HepG2 (cell line): Measurements from ENCODE around the gene ASTN2. TPM values are rescaled to one million over a fixed set of nuclear protein-coding genes. Genes with fewer than 3 reads are reported as not detected.

Experiments
- ATAC-seq: fragments of 200-7000 bp; cut with Tn5 transposase; 3 replicates; pipeline ENCODE4 v1.9.1; 2020; ENCODE audit warnings: mild to moderate bottlenecking, moderate library complexity
- BruUV-seq: library from RNA; stranded (reverse); fragments of 400-500 nt; replicated peaks from 2 replicates; lab custom pipeline; 2021; lab: Mats Ljungman, UMichigan
- CTCF ChIA-PET: fragments of 300-600 bp; formaldehyde crosslinking; extraction: SDS; loops from one replicate; lab custom pipeline; 2021; ENCODE audit warnings: low total read pairs, inconsistent platforms, low intra/inter-chr PET ratio; lab: Yijun Ruan, JAX
- POLR2A ChIA-PET: fragments of 350-600 bp; sonication (Branson Sonifier 250); formaldehyde crosslinking; loops from one replicate; lab custom pipeline; 2020; ENCODE audit warnings: antibody characterized with exemption, inconsistent platforms; lab: Yijun Ruan, JAX
- DNase-seq: peaks from one replicate; pipeline ENCODE4 v3.0.0-alpha.2; 2015; ENCODE audit warnings: low spot score
- FAIRE-seq: peaks from 3 replicates; lab custom pipeline; 2011; peaks lifted over from hg19 to GRCh38; lab: Jason Lieb, UNC
- H2AFZ ChIP-seq: one replicate; pipeline ENCODE4 v1.6.1; 2011; ENCODE audit warnings: low read length, inconsistent platforms
- H3K27ac ChIP-seq: fragments of 300-600 bp; 3 replicates; pipeline ENCODE4 v1.8.0; 2011; ENCODE audit warnings: mixed run types, mild to moderate bottlenecking, mixed read lengths, low read length, inconsistent platforms; ENCODE audit not compliant: insufficient read depth; ENCODE audit errors: extremely low read length
- H3K27me3 ChIP-seq, 2 experiments: fragments of 200-600 bp in 1 of 2; 2 replicates in 1 of 2; 3 replicates in 1 of 2; pipeline versions ENCODE4 v1.6.0 to v1.8.0; 2011; ENCODE audit warnings: low read length in 2 of 2, mild to moderate bottlenecking in 2 of 2, moderate library complexity in 2 of 2, inconsistent platforms in 1 of 2; ENCODE audit not compliant: insufficient read depth in 2 of 2, control insufficient read depth in 1 of 2
- H3K36me3 ChIP-seq, 2 experiments: fragments of 200-600 bp in 1 of 2; replicated peaks in 1 of 2; 2 replicates in 1 of 2; 3 replicates in 1 of 2; pipeline versions ENCODE4 v1.5.1 to v1.8.0; 2011; ENCODE audit warnings: low read length in 2 of 2, inconsistent platforms in 1 of 2; ENCODE audit not compliant: insufficient read depth in 2 of 2, control insufficient read depth in 1 of 2
- H3K4me1 ChIP-seq: 2 replicates; pipeline ENCODE4 v1.5.1; 2012; ENCODE audit warnings: low read length, inconsistent platforms; ENCODE audit not compliant: insufficient read depth
- H3K4me2 ChIP-seq: 2 replicates; pipeline ENCODE4 v1.6.0; 2011; ENCODE audit warnings: low read depth, low read length, inconsistent platforms
- H3K4me3 ChIP-seq, 3 experiments: fragments of 200-600 bp in 1 of 3; sonication (generic), shearing (Covaris generic) in 1 of 3; replicated peaks in 1 of 3; 2 replicates each; pipeline ENCODE4 v1.5.1; 2011 to 2016; ENCODE audit warnings: low read length in 3 of 3, inconsistent platforms in 2 of 3, low read depth in 2 of 3, mild to moderate bottlenecking in 2 of 3, control low read depth in 1 of 3, mixed read lengths in 1 of 3; ENCODE audit not compliant: insufficient read depth in 1 of 3
- H3K79me2 ChIP-seq: one replicate; pipeline ENCODE4 v1.6.1; 2011; ENCODE audit warnings: low read length, inconsistent platforms; ENCODE audit not compliant: insufficient read depth
- H3K9ac ChIP-seq: 2 replicates; pipeline ENCODE4 v1.6.0; 2011; ENCODE audit warnings: mild to moderate bottlenecking, low read depth, low read length, inconsistent platforms; ENCODE audit not compliant: insufficient read depth
- H3K9me3 ChIP-seq: 2 replicates; pipeline ENCODE4 v1.5.1; 2012; ENCODE audit warnings: mild to moderate bottlenecking, low read length
- H4K20me1 ChIP-seq: 2 replicates; pipeline ENCODE4 v1.6.0; 2011; ENCODE audit warnings: inconsistent platforms, mild to moderate bottlenecking, low read length, moderate library complexity; ENCODE audit not compliant: insufficient read depth
- ATF7 ChIP-seq, 2 experiments: fragments of 450-650 bp in 1 of 2; sonication (generic) in 1 of 2; formaldehyde crosslinking in 1 of 2; IDR thresholded peaks; 2 replicates each; pipeline versions ENCODE4 v1.4.0 to v1.6.1; 2016 to 2020; ENCODE audit warnings: antibody characterized with exemption in 1 of 2, mild to moderate bottlenecking in 1 of 2, missing genetic modification reagents in 1 of 2
- BCL6 ChIP-seq: IDR thresholded peaks from 2 replicates; pipeline ENCODE4 v1.6.1; 2016; ENCODE audit warnings: missing genetic modification reagents, missing compliant biosample characterization
- CBX2 ChIP-seq, 2 experiments: fragments of 200-600 bp in 1 of 2; sonication (generic); formaldehyde crosslinking in 1 of 2; IDR thresholded peaks; 2 replicates each; pipeline versions ENCODE4 v1.7.0 to v1.8.1; 2018 to 2022; ENCODE audit warnings: low read depth in 2 of 2, low read length in 1 of 2, mild to moderate bottlenecking in 1 of 2, missing genetic modification reagents in 1 of 2
- JUNB ChIP-seq: sonication (generic); formaldehyde crosslinking; IDR thresholded peaks from 2 replicates; pipeline ENCODE4 v1.8.0; 2022; ENCODE audit warnings: missing genetic modification reagents, mild to moderate bottlenecking, borderline replicate concordance
- KLF15 ChIP-seq: sonication (generic); formaldehyde crosslinking; IDR thresholded peaks from 2 replicates; pipeline ENCODE4 v1.8.1; 2023; ENCODE audit warnings: borderline replicate concordance, mild to moderate bottlenecking, inconsistent platforms, missing genetic modification reagents, mixed read lengths
- MTF1 ChIP-seq: sonication (generic); formaldehyde crosslinking; IDR thresholded peaks from 2 replicates; pipeline ENCODE4 v1.5.0; 2020; ENCODE audit warnings: missing genetic modification reagents
- NONO ChIP-seq, 2 experiments: fragments of 450-650 bp in 1 of 2; sonication (generic) in 1 of 2; formaldehyde crosslinking in 1 of 2; IDR thresholded peaks in 1 of 2; conservative IDR thresholded peaks in 1 of 2; 2 replicates each; pipeline versions ENCODE4 v1.6.1 to v1.8.0; 2017 to 2022; ENCODE audit warnings: mild to moderate bottlenecking in 1 of 2, missing genetic modification reagents in 1 of 2, moderate library complexity in 1 of 2
- RFX5 ChIP-seq: IDR thresholded peaks from 2 replicates; pipeline ENCODE4 v1.6.1; 2011; ENCODE audit warnings: low read depth, low read length, improper control_type of control experiment
- SRSF9 ChIP-seq: fragments of 200-400 bp; formaldehyde crosslinking; IDR thresholded peaks from 2 replicates; pipeline ENCODE4 v1.6.1; 2018; ENCODE audit warnings: borderline replicate concordance, mild to moderate bottlenecking, low read depth, low read length; ENCODE audit not compliant: insufficient read depth, poor library complexity, severe bottlenecking
- SRY ChIP-seq: sonication (generic); formaldehyde crosslinking; IDR thresholded peaks from 2 replicates; pipeline ENCODE4 v1.8.0; 2022; ENCODE audit warnings: mild to moderate bottlenecking, missing genetic modification reagents
- TERF1 ChIP-seq: sonication (generic); formaldehyde crosslinking; IDR thresholded peaks from 2 replicates; pipeline ENCODE4 v1.8.0; 2022; ENCODE audit warnings: mild to moderate bottlenecking, missing genetic modification reagents, moderate library complexity
- TRAFD1 ChIP-seq: sonication (generic); formaldehyde crosslinking; IDR thresholded peaks from 2 replicates; pipeline ENCODE4 v1.5.1; 2020; ENCODE audit warnings: missing genetic modification reagents, mild to moderate bottlenecking, borderline replicate concordance
- ZNF124 ChIP-seq: sonication (generic); formaldehyde crosslinking; IDR thresholded peaks from 2 replicates; pipeline ENCODE4 v1.4.0; 2020; ENCODE audit warnings: missing genetic modification reagents
- ZNF460 ChIP-seq: sonication (generic); formaldehyde crosslinking; IDR thresholded peaks from 2 replicates; pipeline ENCODE4 v1.5.1; 2020; ENCODE audit warnings: missing genetic modification reagents, mild to moderate bottlenecking, borderline replicate concordance
- ZNF552 ChIP-seq: sonication (generic); formaldehyde crosslinking; IDR thresholded peaks from 2 replicates; pipeline ENCODE4 v1.9.0; 2022; ENCODE audit warnings: missing genetic modification reagents, mild to moderate bottlenecking, borderline replicate concordance
- ZNF569 ChIP-seq: sonication (generic); formaldehyde crosslinking; IDR thresholded peaks from 2 replicates; pipeline ENCODE4 v1.5.0; 2020; ENCODE audit warnings: mild to moderate bottlenecking, missing genetic modification reagents, moderate library complexity, borderline replicate concordance
- ZNF616 ChIP-seq: sonication (generic); formaldehyde crosslinking; IDR thresholded peaks from 2 replicates; pipeline ENCODE4 v1.5.0; 2020; ENCODE audit warnings: low read depth, mild to moderate bottlenecking, missing genetic modification reagents
- WGBS: methylation state at CpG from one replicate; pipeline ENCODE4 v1.1.6; 2017; ENCODE audit warnings: low lambda C conversion rate; 5-methylcytosine and 5-hydroxymethylcytosine counted together
- in situ Hi-C: cut with HindIII; loops from 2 replicates; pipeline ENCODE4 v1.10.0; 2017; ENCODE audit warnings: low pct_unique_long_range_greater_than_20kb; ENCODE audit not compliant: extremely low pct_ligation_motif_present
- intact Hi-C: fragments of 100-400 bp; cut with micrococcal nuclease; formaldehyde crosslinking; loops from one replicate; pipeline ENCODE4 v1.10.0; 2022; ENCODE audit not compliant: unreplicated experiment
- polyA plus RNA-seq, 8 experiments: library from polyadenylated mRNA; depleted of rRNA in 3 of 8; stranded (reverse) in 7 of 8; unstranded in 1 of 8; fragments of >200 nt; fragmentation: Illumina TruSeq in 4 of 8; extraction: Trizol in 4 of 8; gene quantifications; 2 replicates each; pipeline versions ENCODE4 v1.2.1 to v1.2.3, GENCODE V29; 2011 to 2016; ENCODE audit warnings: low read depth in 4 of 8, missing spikeins in 1 of 8, mixed read lengths in 1 of 8; ENCODE audit not compliant: insufficient read depth in 1 of 8
- total RNA-seq, 5 experiments: library from RNA; depleted of rRNA; stranded (reverse); fragments of >200 nt; fragmentation: Illumina TruSeq; extraction: Trizol; gene quantifications; 2 replicates each; pipeline ENCODE4 v1.2.3, GENCODE V29; 2016; ENCODE audit warnings: low read depth in 1 of 5

Gene ASTN2
- total and polyA plus RNA-seq, 2 of the 13 experiments (the other 11 are each of a cell fraction or from before 2014, with no cell fraction given), result 5.2 to 13.5 TPM

GRCh38 chr9:116417464-116417863 lies 997.4 kb downstream of the ASTN2 start:
- Histone ChIP-seq H3K27me3 (no peaks in the 10 kb centered on the region), H3K9ac (no peak overlapping the region), H3K4me3 (no peak overlapping the region), H3K4me2 (no peak overlapping the region), H2AFZ (no peak overlapping the region), H4K20me1 (no peaks in the 10 kb centered on the region), H3K9me3 (no peaks in the 10 kb centered on the region), H3K79me2 (no peaks in the 10 kb centered on the region), H3K4me1 (0 out of 2 replicates have a peak, but pooled peaks cover 7% of the 10 kb centered on the region), H3K27ac (no peak overlapping the region), H3K36me3 (no peaks in the 10 kb centered on the region; a peak in 1 of 5 replicates)
- intact Hi-C loops, result no loop called here
- CTCF ChIA-PET, result no interaction called here
- no peak for ATAC-seq
- no TSS peak for BruUV-seq
- no peak for FAIRE-seq
- POLR2A ChIA-PET, result no interaction called here
- 88% methylated on average over 2 of the region's 2 CpGs for WGBS
- no peak for DNase-seq
- in situ Hi-C loops, result no loop called here
- TF ChIP-seq NONO (IDR thresholded peaks at IDR 0.05) (no peak), NONO (CRISPR knock-in tag; conservative IDR thresholded peaks at IDR 0.05) (no peak), ATF7 (IDR thresholded peaks at IDR 0.05) (no peak), ATF7 (CRISPR knock-in tag; IDR thresholded peaks at IDR 0.05) (no peak), ZNF569 (no peak), CBX2 (IDR thresholded peaks at IDR 0.05; ENCODE audit: low read depth, low read length) (no peak), CBX2 (CRISPR knock-in tag; IDR thresholded peaks at IDR 0.05; ENCODE audit: low read depth) (no peak), ZNF460 (no peak), BCL6 (CRISPR knock-in tag) (no peak), SRSF9 (no peak), ZNF124 (no peak), ZNF616 (CRISPR knock-in tag) (no peak), KLF15 (CRISPR knock-in tag) (no peak), SRY (no peak), ZNF552 (no peak), JUNB (CRISPR knock-in tag) (no peak), MTF1 (no peak), RFX5 (no peak), TERF1 (CRISPR knock-in tag) (no peak), TRAFD1 (CRISPR knock-in tag) (no peak)
